HG03103 (cell line): ENCODE data around the gene SCYL2.
"Not testable (repeated sequence)": the region's sequence is repeated elsewhere in the genome, so short reads cannot be mapped to it uniquely, and the experiment has no call there.

Source experiments
- ATAC-seq: cut with Tn5 transposase; IDR thresholded peaks from one replicate; pipeline ENCODE4 v1.9.1; 2021; ENCODE audit warnings: low read depth; ENCODE audit not compliant: unreplicated experiment

SCYL2 gene

DNA sequence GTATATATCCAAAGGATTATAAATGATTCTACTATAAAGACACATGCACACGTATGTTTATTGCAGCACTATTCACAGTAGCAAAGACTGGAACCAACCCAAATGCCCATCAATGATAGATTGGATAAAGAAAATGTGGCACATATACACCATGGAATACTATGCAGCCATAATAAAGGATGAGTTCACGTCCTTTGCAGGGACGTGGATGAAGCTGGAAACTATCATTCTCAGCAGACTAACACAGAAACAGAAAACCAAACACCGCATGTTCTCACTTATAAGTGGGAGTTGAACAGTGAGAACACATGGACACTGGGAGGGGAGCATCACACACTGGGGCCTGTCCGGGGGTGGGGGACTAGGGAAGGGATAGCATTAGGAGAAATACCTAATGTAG, 41.2 kb downstream of the SCYL2 start:
- ATAC-seq: not testable (repeated sequence)

DNA sequence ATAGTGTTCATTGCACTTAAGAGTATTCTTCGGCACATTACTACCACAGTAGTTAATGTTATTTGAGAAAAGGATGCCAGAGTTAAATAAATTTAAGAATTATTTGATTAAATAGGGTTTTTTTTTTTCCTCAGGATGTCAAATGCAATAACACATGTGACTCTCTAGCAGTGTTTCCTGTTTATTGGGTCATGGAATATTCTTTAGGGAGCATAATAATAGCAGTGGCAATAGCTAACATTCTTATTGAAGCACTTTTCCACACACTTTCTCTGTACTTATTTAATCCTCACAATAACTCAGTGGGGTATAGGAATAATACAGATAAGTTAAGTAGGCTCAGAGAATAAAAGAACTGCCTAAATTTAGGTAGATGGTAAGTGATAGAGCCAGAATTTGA, 44.3 kb downstream of the SCYL2 start:
- ATAC-seq: no peak

DNA sequence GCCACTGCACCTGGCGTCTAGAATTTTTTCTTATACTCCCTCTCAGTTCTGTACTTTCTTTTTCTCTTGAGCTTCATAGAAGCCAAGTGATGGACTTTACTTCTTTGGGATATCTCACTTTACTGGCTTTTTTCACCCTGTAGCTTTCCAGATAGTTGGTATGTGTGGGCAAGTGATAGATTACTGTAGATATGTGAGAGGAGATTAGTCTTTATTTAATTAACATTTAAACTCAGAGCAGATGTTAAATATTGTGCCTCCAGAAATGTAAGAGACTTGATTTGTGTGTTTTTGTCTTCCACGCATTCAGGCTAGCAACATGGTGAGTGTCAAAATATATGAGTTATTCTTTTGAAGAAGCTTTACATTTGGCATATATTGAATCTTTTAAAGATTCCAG, 50.4 kb downstream of the SCYL2 start:
- no peak for ATAC-seq

DNA sequence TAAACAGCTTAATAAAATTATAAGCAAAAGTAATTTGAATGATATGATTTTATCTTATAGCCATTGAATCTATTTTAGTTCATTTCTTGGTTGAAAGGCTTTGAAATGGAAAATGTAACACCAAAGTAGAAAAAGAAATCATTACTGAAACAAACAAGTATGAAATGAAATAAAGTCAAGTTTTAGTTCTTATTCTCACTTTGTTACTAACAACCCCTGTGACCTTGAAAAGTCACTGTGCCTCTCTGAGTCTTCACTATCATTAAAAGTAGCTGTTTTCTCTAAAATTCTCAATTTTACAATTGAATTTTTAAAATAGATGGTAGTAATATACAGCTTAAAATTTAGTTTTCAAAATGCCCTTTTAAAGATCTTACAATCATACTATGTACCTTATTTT, 57.5 kb downstream of the SCYL2 start:
- ATAC-seq: no peak

DNA sequence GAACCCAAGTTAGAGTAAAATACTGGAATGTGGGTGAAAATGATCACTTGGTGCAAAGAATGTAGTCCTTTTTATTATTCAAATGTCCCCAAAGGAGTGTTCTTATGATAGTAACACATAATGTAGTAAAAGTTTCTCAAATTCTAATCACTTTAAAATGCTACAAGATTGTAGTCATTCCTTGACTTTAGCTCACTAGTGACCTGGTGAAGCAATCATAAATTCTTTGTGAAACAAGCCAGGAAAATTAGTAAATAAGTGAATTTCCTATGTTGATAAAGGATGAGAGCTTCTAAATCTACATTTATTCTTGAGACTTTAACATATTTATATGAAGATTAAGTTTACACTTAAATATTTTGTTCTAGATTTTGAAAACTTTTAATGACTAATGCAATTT, 59.2 kb downstream of the SCYL2 start:
- ATAC-seq: no peak

DNA sequence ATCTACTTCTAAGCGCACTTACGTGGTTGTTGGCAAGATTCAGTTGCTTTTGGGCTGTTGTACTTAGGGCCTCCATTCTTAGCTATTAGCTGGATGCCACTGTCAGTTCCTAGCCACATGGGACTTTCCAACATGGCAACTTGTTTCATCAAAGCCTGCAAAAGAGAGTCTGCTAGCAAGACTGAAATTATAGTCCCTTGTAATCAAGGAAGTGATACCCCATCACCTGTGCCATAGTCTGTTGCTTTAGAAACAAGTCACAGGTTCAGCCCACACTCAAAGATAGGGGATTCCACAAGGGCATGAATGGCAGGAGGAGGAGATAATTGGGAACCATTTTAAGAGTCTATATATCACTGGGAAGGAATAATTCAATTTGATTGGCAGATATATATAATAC, 62.8 kb downstream of the SCYL2 start:
- peak; percentile 84 for ATAC-seq

DNA sequence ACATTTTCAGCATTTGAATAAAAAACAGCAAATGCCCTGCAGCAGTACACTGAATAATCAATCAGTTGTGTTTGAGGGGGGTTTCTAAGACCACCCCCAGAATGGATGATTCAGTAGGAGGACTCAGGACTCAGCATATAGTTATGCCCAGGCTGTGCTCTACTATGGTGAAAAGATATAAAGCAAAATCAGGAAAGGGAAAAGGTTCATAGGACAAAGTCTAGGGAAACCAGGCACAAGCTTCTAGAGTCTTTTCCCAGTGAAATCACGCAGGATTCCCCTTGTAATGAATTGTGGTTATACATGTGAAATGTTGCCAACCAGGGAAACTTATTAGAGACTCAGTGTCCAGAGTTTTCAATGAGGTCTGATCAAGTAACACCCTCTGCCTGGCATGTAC, 64.9 kb downstream of the SCYL2 start:
- no peak for ATAC-seq

DNA sequence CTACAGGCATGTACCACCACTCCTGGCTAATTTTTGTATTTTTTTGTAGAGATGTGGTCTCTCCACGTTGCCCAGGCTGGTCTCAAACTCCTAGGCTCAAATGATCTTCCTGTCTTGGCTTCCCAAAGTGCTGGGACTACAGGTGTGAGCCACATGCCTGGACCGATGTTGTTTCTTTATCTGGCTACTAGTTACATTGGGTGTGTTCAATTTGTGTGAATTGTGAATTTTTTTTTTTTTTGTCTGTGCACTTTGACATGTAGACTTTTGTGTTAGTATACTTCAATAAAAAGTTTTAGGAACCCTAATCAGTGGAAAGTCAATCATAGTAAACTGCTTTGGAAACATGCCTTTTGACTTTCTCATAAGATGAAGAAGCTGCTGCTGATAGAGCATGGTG, 65.9 kb downstream of the SCYL2 start:
- ATAC-seq: no peak

DNA sequence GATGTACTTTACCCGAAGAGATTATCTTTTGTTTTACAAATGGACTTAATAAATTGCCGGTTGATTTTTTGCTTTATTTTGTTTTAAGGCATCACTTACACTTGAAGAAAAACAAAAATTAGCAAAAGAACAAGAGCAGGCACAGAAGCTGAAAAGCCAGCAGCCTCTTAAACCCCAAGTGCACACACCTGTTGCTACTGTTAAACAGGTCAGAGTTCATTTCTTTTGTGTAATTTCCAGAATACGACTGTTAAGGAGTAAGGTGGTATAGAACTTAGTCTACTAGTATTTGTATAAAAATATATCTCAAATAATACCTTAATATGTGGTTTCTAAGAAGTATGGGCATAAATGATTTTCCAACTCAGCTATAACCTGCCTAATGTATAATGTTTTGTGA, 70.3 kb downstream of the SCYL2 start:
- no peak for ATAC-seq

DNA sequence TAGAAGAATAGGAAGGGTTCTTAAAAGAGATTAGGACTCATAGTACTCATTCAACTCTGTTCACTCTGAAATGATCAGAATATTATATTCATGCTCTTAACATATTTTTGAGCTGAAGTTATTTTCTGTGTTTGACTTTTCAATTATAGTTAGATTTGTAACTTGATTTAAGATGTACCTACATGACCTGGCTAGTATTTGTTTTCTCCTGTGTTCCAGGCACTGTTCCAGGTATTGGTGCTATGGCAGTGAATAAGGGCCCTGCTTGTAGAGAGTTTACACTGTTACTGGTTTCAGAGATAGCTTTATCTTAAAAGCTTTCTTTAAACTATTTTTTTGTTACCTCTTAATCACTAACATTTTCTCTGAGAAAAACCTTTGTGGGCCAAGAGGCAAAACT, 70.8 kb downstream of the SCYL2 start:
- no peak for ATAC-seq

DNA sequence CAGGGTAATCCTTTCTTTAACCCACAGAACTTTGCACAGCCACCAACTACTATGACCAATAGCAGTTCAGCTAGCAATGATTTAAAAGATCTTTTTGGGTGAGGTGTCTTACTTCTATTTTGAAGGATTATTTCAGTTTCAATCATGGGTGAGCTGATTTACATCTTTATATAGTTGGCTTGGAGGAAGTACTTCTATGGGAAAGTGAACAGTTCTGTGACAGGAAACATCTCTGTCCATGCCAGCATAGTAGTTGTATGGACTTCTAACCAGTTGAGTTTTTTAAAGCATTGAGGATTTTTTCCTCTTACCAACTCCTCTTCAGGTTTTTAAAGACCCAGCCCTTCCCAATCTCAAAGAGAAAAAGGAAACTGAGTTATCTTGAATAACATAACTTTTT, 72.1 kb downstream of the SCYL2 start:
- no peak for ATAC-seq

DNA sequence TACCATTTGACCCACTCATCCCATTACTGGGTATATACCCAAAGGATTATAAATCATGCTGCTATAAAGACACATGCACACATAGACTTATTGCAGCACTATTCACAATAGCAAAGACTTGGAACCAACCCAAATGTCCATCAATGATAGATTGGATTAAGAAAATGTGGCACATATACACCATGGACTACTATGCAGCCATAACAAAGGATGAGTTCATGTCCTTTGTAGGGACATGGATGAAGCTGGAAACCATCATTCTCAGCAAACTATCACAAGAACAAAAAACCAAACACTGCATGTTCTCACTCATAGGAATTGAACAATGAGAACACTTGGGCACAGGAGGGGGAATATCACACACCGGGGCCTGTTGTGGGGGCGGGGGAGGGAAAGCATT, 75.9 kb downstream of the SCYL2 start:
- ATAC-seq: not testable (repeated sequence)

DNA sequence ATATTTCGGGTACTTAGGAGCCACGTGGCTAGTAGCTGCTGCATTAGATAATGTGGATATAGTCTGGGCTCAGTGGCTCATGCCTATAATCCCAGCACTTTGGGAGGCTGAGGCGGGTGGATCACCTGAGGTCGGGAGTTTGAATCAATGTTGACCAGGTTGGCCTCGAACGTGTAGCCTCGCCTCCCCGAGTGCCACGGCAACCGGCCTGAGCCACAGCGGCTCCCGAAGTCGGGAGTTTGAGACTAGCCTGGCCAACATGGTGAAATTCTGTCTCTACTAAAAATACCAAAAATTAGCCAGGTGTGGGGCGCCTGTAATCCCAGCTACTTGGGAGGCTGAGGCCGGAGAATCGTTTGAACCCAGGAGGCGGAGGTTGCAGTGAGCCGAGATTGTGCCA, 77.4 kb downstream of the SCYL2 start:
- not testable (repeated sequence) for ATAC-seq

DNA sequence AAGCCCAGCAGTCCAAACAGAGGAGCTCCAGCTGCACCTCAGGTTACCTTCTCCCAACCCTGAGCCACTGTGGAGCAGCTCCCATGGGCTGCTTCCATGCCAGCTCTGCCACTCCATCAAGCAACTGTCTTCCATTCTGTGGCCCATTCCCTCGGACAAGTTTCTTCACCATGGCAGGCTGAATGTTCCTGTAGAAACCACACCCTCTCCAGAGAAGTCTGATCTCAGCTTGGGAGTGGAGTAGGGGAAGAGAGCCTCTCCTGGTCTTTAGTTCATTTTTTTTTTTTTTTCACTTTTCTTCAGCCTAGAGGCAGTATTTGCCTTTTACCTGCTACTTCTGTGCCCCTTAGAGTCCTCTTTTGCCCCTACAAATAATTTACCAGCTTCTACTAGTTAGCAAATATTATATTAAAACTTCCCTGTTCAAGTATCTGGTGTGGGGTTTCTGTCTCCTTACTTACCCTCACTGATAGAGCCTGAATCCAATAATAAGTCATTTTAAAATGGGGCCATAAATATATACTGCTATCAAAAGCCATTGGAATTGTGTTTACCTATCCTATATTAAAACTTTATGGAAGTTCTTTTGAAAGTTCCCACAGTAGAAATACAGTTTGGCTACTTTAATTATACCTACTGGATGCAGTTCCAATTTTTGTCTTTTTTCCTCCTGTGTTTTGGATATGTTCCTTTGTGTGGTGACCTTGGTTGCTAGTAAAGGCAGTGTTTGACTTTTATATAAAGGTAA, 78.2 kb downstream of the SCYL2 start:
- ATAC-seq: no peak

DNA sequence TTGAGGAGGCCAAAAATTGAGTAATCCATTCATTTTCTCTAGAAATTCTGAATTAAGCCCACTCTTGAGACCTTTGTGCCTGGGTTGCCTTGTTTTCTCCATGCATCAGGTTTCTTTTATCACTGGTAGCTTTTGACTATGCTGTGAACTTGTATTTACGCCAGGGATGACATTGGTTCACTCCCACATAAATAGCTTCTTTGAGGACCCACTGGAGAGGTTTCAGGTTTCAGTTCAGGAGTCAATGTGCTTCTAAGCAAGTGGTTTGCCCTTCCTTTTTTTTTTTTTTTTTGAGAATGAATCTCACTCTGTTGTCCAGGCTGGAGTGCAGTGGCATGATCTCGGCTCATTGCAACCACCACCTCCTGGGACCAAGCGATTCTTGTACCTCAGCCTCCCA, 79.7 kb downstream of the SCYL2 start:
- ATAC-seq: no peak

DNA sequence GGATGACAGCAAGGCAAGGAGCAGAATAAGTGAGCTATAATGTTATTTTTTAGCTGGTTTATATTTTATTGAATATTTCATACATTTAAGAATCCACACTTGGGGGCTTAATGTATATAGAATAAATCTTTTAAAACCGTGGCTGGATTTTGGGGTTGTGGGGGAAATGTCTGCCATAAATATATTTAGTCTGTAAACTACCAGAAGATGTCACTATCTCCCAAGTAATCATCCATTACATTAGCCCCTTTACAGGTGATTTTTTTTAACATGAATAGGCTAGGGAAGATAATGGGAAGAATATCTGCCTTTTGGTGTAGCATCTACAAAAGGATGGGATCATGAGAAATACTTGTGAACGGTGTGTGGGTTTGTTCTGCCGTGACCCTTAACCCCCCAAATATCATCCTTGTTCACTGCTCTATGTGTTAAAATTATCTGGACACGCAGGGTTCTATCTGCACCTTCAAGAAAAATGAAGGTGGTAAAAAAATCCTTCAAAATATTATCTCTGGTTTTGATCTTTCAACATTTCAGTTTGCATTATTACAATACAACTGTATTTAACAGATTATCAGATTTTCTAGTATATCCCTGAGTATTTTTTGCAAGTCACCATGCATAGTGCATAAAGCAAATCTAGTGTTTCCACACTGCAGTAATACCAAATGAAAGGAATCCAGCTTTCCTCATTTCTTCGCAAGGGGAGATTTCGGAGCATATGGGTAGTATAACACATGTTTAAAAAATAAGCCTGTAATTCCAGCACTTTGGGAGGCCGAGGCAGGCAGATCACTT, 81.9 kb downstream of the SCYL2 start:
- no peak for ATAC-seq

DNA sequence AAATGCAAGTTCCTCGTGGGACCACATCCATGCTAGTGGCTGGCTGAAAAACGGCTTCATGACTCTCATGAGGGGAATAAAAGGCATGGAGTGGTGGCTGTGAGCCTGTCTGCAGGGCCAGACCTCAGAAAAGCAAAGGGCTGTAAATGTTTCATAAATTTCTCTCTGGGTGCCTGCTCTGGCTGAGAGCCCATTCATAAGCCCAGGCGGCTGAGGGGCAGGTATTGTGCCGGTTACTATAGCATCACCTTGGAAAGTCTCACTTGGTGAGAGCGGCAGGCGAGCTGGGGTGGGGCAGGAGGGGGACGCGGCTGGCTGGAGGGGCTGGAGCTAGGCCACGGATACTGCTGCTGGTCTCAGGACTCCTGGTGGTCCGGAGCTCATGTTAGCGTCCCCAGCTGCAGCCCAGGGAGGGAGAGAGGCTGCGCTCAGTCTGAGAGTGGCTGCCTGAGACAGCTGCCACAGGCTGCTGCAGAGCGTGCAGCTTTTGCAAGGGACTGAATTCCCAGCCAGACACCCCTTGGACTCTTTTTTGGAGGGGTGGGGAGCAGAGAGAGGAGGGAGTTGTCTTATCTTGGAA, 89.8 kb downstream of the SCYL2 start, which contains the start of gene SLC17A8:
SLC17A8 (plus strand) TSS at position 431 of the 580 bp plus-strand sequence. CDS start 318 bp downstream, outside the sequence.
- no peak for ATAC-seq

DNA sequence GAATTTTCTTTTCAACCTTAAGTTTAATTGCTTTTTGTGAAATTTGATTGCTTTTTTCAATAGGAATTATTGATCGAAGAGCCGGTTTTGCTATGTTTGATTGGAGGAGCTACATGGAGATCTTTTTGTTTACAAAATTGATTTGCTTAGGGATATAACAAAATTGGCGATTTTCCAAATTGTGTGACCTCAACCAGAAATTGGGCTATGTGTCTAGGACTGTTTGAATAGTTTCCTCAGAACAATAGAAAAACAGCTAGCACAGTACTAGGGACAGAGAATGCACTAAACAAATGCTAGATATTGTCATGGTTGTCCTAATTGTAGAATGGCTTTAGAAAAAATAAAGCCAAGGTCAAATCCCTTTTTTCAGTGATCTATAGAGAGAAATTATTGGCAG, 92.3 kb downstream of the SCYL2 start:
- no peak for ATAC-seq

DNA sequence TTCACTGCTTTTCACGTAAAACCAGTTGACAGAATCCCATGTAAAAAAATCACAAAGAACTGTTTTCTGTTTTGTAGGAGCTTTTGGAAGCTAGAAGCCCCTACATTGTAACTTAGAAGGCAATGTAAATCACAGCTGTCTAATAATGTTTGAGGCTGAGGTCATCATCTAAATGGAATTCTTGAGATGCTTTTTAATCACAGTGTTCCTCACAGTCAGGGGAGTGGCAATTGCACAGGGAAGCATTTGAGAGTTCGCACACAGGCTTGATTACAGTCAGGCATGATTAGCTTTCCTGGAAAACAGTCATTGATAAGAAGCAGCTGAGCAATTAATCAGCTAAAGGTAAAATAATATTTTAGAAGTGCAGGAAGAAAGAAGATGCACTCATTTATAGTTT, 92.8 kb downstream of the SCYL2 start:
- no peak for ATAC-seq

DNA sequence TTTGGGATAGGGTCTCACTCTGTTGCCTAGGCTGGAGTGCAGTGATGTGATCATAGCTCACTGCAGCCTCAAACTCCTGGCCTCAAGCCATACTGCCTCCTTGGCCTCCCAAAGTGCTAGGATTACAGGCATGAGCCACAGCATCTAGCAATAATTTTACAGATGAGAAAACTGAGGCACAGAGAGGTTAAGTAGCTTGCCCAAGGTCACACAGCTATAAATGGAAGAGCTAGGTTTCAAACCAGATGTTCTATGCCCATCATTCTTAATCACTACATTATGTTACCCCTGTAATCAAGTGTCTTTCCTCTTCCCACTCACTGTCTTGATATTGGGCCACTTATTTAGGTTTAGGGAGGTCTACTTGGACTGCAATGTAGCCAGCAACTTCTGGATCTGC, 93.5 kb downstream of the SCYL2 start:
- no peak for ATAC-seq

DNA sequence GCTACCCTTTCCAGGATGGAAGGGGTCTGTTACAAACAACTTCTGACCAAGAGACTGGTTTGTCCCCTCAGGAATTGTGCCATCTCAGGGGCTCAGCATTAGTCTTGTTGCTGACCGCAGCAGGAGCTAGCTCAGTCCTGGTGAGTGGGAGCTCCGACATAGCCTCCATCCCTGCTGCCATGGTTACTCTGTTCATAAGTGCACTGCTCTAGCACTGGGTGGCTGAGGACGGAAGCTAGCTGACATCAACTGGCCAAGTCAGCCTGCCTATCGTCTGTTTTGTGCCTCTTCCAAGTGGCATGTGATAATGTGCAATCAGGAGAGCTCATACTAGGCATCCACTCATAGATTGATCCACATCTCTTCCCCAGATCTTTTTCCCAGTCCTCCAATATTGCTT, 97.3 kb downstream of the SCYL2 start:
- ATAC-seq: no peak

DNA sequence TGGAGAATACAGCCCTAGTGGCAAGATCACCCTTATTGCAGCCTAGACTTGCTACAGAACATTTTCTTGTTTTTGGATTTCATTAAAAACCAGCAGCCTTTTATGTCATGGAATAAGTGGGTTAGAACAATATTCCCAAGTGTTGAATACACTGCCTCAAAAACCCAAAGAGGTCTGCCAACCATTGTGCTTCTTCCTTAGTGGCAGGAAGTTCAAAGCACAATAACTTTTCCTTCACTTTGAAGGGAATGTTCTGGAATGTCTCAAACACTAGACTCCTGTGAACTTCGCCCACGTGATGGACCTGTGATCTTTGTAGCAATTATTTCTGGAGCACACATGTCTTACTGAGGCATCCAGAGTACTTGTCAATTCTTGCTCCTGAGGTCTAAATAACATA, 98.4 kb downstream of the SCYL2 start:
- no peak for ATAC-seq
